ENCODE data around the gene GRHL3.

Gene GRHL3

DNA sequence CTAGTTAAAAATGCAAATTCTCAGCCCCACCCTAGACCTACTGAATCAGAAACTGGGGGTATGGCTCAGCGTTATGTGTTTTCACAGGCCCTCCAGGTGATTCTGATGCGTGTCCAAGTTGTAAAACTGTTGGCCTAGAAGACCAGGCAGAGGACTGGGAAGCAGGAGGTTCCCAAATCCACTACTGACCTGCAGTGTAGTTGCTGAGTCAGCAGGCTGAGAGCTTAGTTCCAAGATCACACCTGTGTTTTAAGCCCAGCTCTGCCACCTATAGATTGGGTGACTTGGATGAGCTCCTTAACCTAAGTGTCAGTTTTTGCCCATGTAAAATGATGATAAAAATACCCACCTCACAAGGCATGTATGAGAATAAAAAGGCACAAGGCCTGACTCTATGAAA is 4.1 kb downstream of the GRHL3 start:
- no peak for DNase-seq (ENCODE audit: low read depth)
- TF ChIP-seq, protein P1, sequence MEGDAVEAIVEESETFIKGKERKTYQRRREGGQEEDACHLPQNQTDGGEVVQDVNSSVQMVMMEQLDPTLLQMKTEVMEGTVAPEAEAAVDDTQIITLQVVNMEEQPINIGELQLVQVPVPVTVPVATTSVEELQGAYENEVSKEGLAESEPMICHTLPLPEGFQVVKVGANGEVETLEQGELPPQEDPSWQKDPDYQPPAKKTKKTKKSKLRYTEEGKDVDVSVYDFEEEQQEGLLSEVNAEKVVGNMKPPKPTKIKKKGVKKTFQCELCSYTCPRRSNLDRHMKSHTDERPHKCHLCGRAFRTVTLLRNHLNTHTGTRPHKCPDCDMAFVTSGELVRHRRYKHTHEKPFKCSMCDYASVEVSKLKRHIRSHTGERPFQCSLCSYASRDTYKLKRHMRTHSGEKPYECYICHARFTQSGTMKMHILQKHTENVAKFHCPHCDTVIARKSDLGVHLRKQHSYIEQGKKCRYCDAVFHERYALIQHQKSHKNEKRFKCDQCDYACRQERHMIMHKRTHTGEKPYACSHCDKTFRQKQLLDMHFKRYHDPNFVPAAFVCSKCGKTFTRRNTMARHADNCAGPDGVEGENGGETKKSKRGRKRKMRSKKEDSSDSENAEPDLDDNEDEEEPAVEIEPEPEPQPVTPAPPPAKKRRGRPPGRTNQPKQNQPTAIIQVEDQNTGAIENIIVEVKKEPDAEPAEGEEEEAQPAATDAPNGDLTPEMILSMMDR (conservative IDR thresholded peaks at IDR 0.05; ENCODE audit: low read depth, low read length): no peak

DNA sequence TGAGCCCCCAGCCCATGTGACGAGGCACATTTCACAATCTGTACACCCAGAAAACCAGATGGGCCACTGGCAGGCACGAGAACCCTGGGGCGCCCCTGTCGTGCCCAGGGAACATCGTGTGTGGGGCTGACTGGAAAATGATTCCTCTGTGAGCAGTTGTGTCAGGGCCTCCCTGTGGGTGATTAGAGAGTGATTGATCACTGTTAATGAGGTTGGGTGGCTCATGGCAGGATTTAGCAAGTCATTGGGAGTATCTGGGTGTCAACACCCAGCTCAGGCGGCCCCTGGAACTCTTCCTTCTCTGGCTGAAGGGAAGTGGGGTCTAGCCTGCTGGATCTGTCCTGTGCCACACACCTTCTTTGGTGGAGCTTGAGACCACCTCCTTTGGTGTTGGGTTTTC is 5.7 kb downstream of the GRHL3 start:
- DNase-seq (ENCODE audit: low read depth): no peak
- TF ChIP-seq, protein P1 (conservative IDR thresholded peaks at IDR 0.05; ENCODE audit: low read depth, low read length): no peak
- H3K4me3 ChIP-seq (ENCODE audit: low read length): no peak overlapping the region

More for the DNA sequence above, 4.1 kb downstream of the GRHL3 start:
- no peak overlapping the region for H3K4me3 ChIP-seq (ENCODE audit: low read length)

DNA sequence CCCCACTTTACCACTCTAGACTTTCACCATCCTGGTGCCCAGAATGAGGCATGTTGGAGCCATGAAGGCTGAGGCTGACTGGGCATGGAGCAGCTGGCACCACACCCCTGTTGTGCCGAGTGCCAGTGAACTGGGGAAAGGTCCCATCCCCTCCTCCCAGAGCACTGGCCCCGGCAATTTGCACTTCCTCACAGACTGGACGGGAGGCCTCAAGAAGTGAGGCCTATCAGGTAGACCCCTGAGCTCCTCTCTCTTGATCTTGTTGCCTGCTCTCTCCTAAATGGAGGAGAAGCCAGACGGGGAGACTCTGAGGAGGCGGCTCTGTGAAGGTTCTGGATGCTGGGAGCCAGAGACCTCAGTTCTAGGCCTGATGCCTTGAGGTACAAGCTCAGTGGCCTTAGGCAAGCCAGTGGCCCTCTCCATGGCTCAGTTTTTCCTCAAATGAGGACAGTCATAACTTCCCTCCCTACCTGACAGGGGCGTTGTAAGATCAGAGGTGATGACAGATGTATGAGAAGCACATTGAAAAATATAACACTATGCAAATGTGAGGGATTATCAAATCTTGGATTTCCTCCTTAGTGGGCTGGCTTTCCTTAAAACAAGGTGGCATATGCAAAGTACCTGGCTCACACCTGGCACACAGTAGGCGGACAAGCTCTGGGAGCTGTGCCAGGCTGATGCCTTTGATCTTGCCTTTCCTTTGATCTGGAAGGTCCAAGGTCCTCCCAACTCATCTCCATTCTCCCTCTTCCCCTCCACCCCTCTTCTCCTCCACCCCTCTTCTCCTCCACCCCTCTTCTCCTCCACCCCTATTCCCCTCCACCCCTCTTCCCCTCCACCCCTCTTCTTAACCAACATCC is 6.7 kb downstream of the GRHL3 start:
- H3K4me3 ChIP-seq (ENCODE audit: low read length): no peak overlapping the region
- DNase-seq (ENCODE audit: low read depth): no peak
- TF ChIP-seq, protein P1 (conservative IDR thresholded peaks at IDR 0.05; ENCODE audit: low read depth, low read length): no peak

DNA sequence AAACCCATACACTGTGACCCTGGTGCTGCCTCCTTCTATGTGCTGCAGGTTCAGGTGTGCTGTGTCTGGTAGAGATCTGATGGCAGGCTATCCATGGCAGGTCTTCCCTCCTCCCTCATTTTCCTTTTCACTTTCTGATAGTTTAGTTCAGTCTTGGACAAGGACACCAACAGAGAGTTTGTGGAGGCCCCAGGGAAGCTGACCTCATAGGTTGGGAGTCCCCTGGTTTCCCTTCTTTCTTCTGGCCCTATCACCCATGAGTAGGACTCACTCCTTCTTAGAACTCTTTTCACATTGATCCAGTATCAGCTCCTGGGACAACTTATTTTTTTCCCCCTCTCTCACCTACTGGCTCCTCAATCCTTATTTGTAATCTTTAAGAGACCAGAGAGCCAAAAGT is 8.3 kb downstream of the GRHL3 start:
- H3K4me3 ChIP-seq (ENCODE audit: low read length): no peak overlapping the region
- no peak for DNase-seq (ENCODE audit: low read depth)
- TF ChIP-seq, protein P1 (conservative IDR thresholded peaks at IDR 0.05; ENCODE audit: low read depth, low read length): no peak

DNA sequence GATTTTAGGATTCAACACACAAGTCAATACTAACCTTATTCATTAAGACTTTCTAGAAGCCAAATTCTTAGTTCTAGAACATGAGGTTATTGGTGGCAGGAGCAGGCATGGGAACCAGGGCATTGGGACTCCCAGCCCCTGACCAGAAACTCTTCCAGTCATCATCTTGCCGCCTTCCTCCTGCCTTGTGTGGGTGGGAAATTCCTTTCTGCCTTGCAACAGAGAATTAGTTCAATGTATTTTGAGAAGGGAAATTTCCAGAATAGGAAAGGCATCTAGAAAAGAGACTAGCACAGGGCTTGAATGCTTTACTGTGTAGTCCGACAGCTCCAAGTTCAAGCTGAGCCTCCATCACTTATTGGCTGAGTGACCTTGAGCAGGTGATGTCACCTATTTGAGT is 8.7 kb downstream of the GRHL3 start:
- TF ChIP-seq, protein P1 (conservative IDR thresholded peaks at IDR 0.05; ENCODE audit: low read depth, low read length): no peak
- DNase-seq (ENCODE audit: low read depth): no peak

DNA sequence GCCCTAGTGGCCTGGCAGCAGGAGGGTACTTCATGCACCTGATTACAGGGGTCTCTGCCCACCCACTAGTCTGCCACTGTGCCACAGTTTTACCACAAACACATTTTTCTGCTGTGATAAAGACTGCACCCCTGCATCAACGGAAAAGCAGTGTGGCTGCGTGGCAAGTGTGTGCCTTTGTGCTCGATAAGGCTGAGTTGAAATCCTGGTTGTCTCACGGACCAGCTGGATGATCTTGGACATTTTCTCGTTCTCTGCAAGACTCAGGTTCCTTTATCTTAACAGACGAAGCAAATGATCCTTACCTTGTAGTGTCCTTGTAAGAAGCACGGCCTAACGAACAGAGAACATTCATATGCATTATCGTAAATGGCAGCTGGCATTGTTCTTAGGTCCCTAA is 10.2 kb downstream of the GRHL3 start:
- TF ChIP-seq, protein P1 (conservative IDR thresholded peaks at IDR 0.05; ENCODE audit: low read depth, low read length): no peak
- H3K4me3 ChIP-seq (ENCODE audit: low read length): no peak overlapping the region
- DNase-seq (ENCODE audit: low read depth): no peak

More for the DNA sequence above, 8.7 kb downstream of the GRHL3 start:
- H3K4me3 ChIP-seq (ENCODE audit: low read length): no peak overlapping the region

Measured in retinal pigment epithelial cell (primary cell).